ENCODE measurements around the gene CYB5D1. TPM values are rescaled to one million over a fixed set of nuclear protein-coding genes. Genes with fewer than 3 reads are reported as not detected.

CYB5D1 gene
- total and polyA plus RNA-seq, 2 donors (not counting 1 experiment from before 2014, with no cell fraction given): 6.8 to 6.9 TPM

- no peak for TF ChIP-seq EZH2 (IDR thresholded peaks at IDR 0.05; ENCODE audit: low read length, missing control alignments)
- TF ChIP-seq CTCF (conservative IDR thresholded peaks at IDR 0.05 in 1 of 2, IDR thresholded peaks at IDR 0.05 in 1 of 2; ENCODE audit: low read depth in 1 of 2, low read length in 2 of 2): no peak
- no peaks in the 10 kb centered on the region for H3K27me3 ChIP-seq (ENCODE audit: control insufficient read depth, insufficient read depth, low read length)
- no peak overlapping the region for H3K9ac ChIP-seq (ENCODE audit: insufficient read depth, low read length)
- H3K9me3 ChIP-seq (ENCODE audit: control insufficient read depth, insufficient read depth, low read depth, low read length): no peaks in the 10 kb centered on the region
- peaks cover 14% of the 10 kb centered on the region for H3K79me2 ChIP-seq (ENCODE audit: control insufficient read depth, insufficient read depth, low read length)
- peaks cover 10% of the 10 kb centered on the region for H3K4me1 ChIP-seq (ENCODE audit: control insufficient read depth, extremely low read depth, insufficient read depth, low read length)
- no peak overlapping the region for H3K4me3 ChIP-seq (replicated peaks in 1 of 4; ENCODE audit: control extremely low read depth in 1 of 4, insufficient read depth in 1 of 4, low read depth in 3 of 4, low read length in 4 of 4)
- no peak overlapping the region for H2AFZ ChIP-seq (ENCODE audit: low read length)
- peaks cover 49% of the 10 kb centered on the region for H3K36me3 ChIP-seq (ENCODE audit: control insufficient read depth, insufficient read depth, low read length)
- H3K27ac ChIP-seq (ENCODE audit: insufficient read depth, low read length): no peak overlapping the region
- no peak for DNase-seq (ENCODE audit: low read depth in 2 of 2)
- H3K4me2 ChIP-seq (ENCODE audit: extremely low read depth, insufficient read depth, low read length): no peak overlapping the region
- H4K20me1 ChIP-seq (ENCODE audit: control insufficient read depth, extremely low read depth, insufficient read depth, low read length): no peaks in the 10 kb centered on the region
Measured at GRCh38 chr17:7849751-7850504, 7.9 kb upstream of the CYB5D1 start.

GRCh38 chr17:7850701-7851437 is 6.9 kb upstream of the CYB5D1 start:
- no peak overlapping the region for H3K9ac ChIP-seq (ENCODE audit: insufficient read depth, low read length)
- H3K79me2 ChIP-seq (ENCODE audit: control insufficient read depth, insufficient read depth, low read length): peaks cover 11% of the 10 kb centered on the region
- H3K27ac ChIP-seq (ENCODE audit: insufficient read depth, low read length): no peak overlapping the region
- no peaks in the 10 kb centered on the region for H4K20me1 ChIP-seq (ENCODE audit: control insufficient read depth, extremely low read depth, insufficient read depth, low read length)
- H3K4me3 ChIP-seq (replicated peaks in 1 of 4; ENCODE audit: control extremely low read depth in 1 of 4, insufficient read depth in 1 of 4, low read depth in 3 of 4, low read length in 4 of 4): no peak overlapping the region
- H3K4me2 ChIP-seq (ENCODE audit: extremely low read depth, insufficient read depth, low read length): no peak overlapping the region
- H3K4me1 ChIP-seq (ENCODE audit: control insufficient read depth, extremely low read depth, insufficient read depth, low read length): peaks cover 11% of the 10 kb centered on the region
- H2AFZ ChIP-seq (ENCODE audit: low read length): no peak overlapping the region
- H3K36me3 ChIP-seq (ENCODE audit: control insufficient read depth, insufficient read depth, low read length): peaks cover 50% of the 10 kb centered on the region
- no peaks in the 10 kb centered on the region for H3K9me3 ChIP-seq (ENCODE audit: control insufficient read depth, insufficient read depth, low read depth, low read length)
- DNase-seq (ENCODE audit: low read depth in 2 of 2): no peak
- H3K27me3 ChIP-seq (ENCODE audit: control insufficient read depth, insufficient read depth, low read length): no peaks in the 10 kb centered on the region
- no peak for TF ChIP-seq CTCF (conservative IDR thresholded peaks at IDR 0.05 in 1 of 2, IDR thresholded peaks at IDR 0.05 in 1 of 2; ENCODE audit: low read depth in 1 of 2, low read length in 2 of 2)
- TF ChIP-seq EZH2 (IDR thresholded peaks at IDR 0.05; ENCODE audit: low read length, missing control alignments): no peak

- Histone ChIP-seq H3K27me3 (ENCODE audit: control insufficient read depth, insufficient read depth, low read length) (no peaks in the 10 kb centered on the region), H3K4me1 (ENCODE audit: control insufficient read depth, extremely low read depth, insufficient read depth, low read length) (peaks cover 13% of the 10 kb centered on the region), H3K9ac (ENCODE audit: insufficient read depth, low read length) (no peak overlapping the region), H3K79me2 (ENCODE audit: control insufficient read depth, insufficient read depth, low read length) (peaks cover 5% of the 10 kb centered on the region), H2AFZ (ENCODE audit: low read length) (no peak overlapping the region), H3K27ac (ENCODE audit: insufficient read depth, low read length) (no peak overlapping the region), H3K9me3 (ENCODE audit: control insufficient read depth, insufficient read depth, low read depth, low read length) (no peaks in the 10 kb centered on the region), H3K4me3 (replicated peaks in 1 of 4; ENCODE audit: control extremely low read depth in 1 of 4, insufficient read depth in 1 of 4, low read depth in 3 of 4, low read length in 4 of 4) (no peak overlapping the region), H4K20me1 (ENCODE audit: control insufficient read depth, extremely low read depth, insufficient read depth, low read length) (no peaks in the 10 kb centered on the region), H3K4me2 (ENCODE audit: extremely low read depth, insufficient read depth, low read length) (no peak overlapping the region), H3K36me3 (ENCODE audit: control insufficient read depth, insufficient read depth, low read length) (peaks cover 48% of the 10 kb centered on the region)
- peak; percentile 71 to 85 for DNase-seq (ENCODE audit: low read depth in 2 of 2)
- TF ChIP-seq EZH2 (IDR thresholded peaks at IDR 0.05; ENCODE audit: low read length, missing control alignments): no peak
- TF ChIP-seq CTCF (conservative IDR thresholded peaks at IDR 0.05 in 1 of 2, IDR thresholded peaks at IDR 0.05 in 1 of 2; ENCODE audit: low read depth in 1 of 2, low read length in 2 of 2): peak; percentile 81 to 86
Measured at GRCh38 chr17:7851438-7852261, 6.2 kb upstream of the CYB5D1 start.

All from fibroblast of lung (primary cell).